Left ventricle myocardium inferior (tissue), 1 donor: ENCODE data around the gene CDT1. TPM values are rescaled to one million over a fixed set of nuclear protein-coding genes. Genes with fewer than 3 reads are reported as not detected.

Experiments used
- DNase-seq: peaks from one replicate; pipeline ENCODE4 v3.0.0-alpha.2; 2020
- H3K27ac ChIP-seq: fragments of 200-600 bp; replicated peaks from 2 replicates; pipeline ENCODE4 v1.8.0; 2021
- H3K27me3 ChIP-seq: fragments of 200-600 bp; 2 replicates; pipeline ENCODE4 v1.8.0; 2021; ENCODE audit warnings: low read depth
- H3K36me3 ChIP-seq: fragments of 200-600 bp; 2 replicates; pipeline ENCODE4 v1.8.0; 2021
- H3K4me1 ChIP-seq: fragments of 200-600 bp; 2 replicates; pipeline ENCODE4 v1.8.0; 2021
- H3K4me3 ChIP-seq: fragments of 200-600 bp; 2 replicates; pipeline ENCODE4 v1.8.0; 2021; ENCODE audit warnings: mild to moderate bottlenecking, moderate library complexity
- H3K9me3 ChIP-seq: fragments of 200-600 bp; replicated peaks from 2 replicates; pipeline ENCODE4 v1.8.0; 2021
- CTCF ChIP-seq: fragments of 200-600 bp; IDR thresholded peaks from 2 replicates; pipeline ENCODE4 v1.8.0; 2021; ENCODE audit warnings: antibody characterized with exemption, mild to moderate bottlenecking, borderline replicate concordance
- intact Hi-C: fragments of 100-400 bp; cut with micrococcal nuclease; formaldehyde crosslinking; loops from one replicate; pipeline ENCODE4 v1.11.0; 2022
- total RNA-seq: library from RNA; stranded (reverse); fragmentation: NEBNext Ultra II Directional; extraction: Animal tissue kit (Norgen Biotek cat#: 25700); gene quantifications from one replicate; pipeline ENCODE4 v1.2.1, GENCODE V29; 2021
- donor health status: DM: no; HTN: yes; CAD: no; lungs with severe emphysema.

Gene CDT1
- total RNA-seq, 1 donor from 2014 or later = 0.63 TPM

- no peak for DNase-seq
- Histone ChIP-seq H3K36me3 (no peaks in the 10 kb centered on the region), H3K27me3 (no peaks in the 10 kb centered on the region), H3K9me3 (peaks cover 4% of the 10 kb centered on the region), H3K4me1 (peaks cover 52% of the 10 kb centered on the region), H3K4me3 (no peak overlapping the region), H3K27ac (no peak overlapping the region)
- intact Hi-C loops = no loop called here
- TF ChIP-seq CTCF = no peak
Observed at GRCh38 chr16:88764080-88764479, 39.5 kb upstream of the CDT1 start.

- no peak overlapping the region for H3K4me3 ChIP-seq
- H3K27ac ChIP-seq = no peak overlapping the region
- peaks cover 52% of the 10 kb centered on the region for H3K4me1 ChIP-seq
- DNase-seq = no peak
- no peaks in the 10 kb centered on the region for H3K36me3 ChIP-seq
- TF ChIP-seq CTCF = no peak
- H3K9me3 ChIP-seq = no peaks in the 10 kb centered on the region
- intact Hi-C loops = no loop called here
- H3K27me3 ChIP-seq = no peaks in the 10 kb centered on the region
Observed at GRCh38 chr16:88764913-88765349, 38.7 kb upstream of the CDT1 start.

- Histone ChIP-seq H3K27me3 (no peaks in the 10 kb centered on the region), H3K27ac (no peak overlapping the region), H3K36me3 (no peaks in the 10 kb centered on the region), H3K4me3 (no peak overlapping the region), H3K4me1 (peaks cover 61% of the 10 kb centered on the region), H3K9me3 (no peaks in the 10 kb centered on the region)
- DNase-seq = no peak
- TF ChIP-seq CTCF = no peak
- intact Hi-C loops = no loop called here
Observed at GRCh38 chr16:88766975-88767374, 36.6 kb upstream of the CDT1 start.

GRCh38 chr16:88767546-88768070 is 36.0 kb upstream of the CDT1 start:
- intact Hi-C loops = no loop called here
- H3K36me3 ChIP-seq = no peaks in the 10 kb centered on the region
- no peaks in the 10 kb centered on the region for H3K27me3 ChIP-seq
- no peak for TF ChIP-seq CTCF
- no peak overlapping the region for H3K27ac ChIP-seq
- no peak overlapping the region for H3K4me3 ChIP-seq
- peaks cover 61% of the 10 kb centered on the region for H3K4me1 ChIP-seq
- no peak for DNase-seq
- H3K9me3 ChIP-seq = no peaks in the 10 kb centered on the region

GRCh38 chr16:88768071-88768783 is 35.4 kb upstream of the CDT1 start:
- H3K36me3 ChIP-seq = no peaks in the 10 kb centered on the region
- TF ChIP-seq CTCF = no peak
- peak overlapping the region; percentile 5 for H3K4me3 ChIP-seq
- no peaks in the 10 kb centered on the region for H3K9me3 ChIP-seq
- no peaks in the 10 kb centered on the region for H3K27me3 ChIP-seq
- H3K4me1 ChIP-seq = peaks cover 66% of the 10 kb centered on the region
- intact Hi-C loops = no loop called here
- no peak for DNase-seq
- no peak overlapping the region for H3K27ac ChIP-seq
